ENCODE results near the gene SKIC8. TPM values are rescaled to one million over a fixed set of nuclear protein-coding genes. Genes with fewer than 3 reads are reported as not detected.

Gene SKIC8
- 103 and 111 TPM in 2 replicates for total RNA-seq

DNA sequence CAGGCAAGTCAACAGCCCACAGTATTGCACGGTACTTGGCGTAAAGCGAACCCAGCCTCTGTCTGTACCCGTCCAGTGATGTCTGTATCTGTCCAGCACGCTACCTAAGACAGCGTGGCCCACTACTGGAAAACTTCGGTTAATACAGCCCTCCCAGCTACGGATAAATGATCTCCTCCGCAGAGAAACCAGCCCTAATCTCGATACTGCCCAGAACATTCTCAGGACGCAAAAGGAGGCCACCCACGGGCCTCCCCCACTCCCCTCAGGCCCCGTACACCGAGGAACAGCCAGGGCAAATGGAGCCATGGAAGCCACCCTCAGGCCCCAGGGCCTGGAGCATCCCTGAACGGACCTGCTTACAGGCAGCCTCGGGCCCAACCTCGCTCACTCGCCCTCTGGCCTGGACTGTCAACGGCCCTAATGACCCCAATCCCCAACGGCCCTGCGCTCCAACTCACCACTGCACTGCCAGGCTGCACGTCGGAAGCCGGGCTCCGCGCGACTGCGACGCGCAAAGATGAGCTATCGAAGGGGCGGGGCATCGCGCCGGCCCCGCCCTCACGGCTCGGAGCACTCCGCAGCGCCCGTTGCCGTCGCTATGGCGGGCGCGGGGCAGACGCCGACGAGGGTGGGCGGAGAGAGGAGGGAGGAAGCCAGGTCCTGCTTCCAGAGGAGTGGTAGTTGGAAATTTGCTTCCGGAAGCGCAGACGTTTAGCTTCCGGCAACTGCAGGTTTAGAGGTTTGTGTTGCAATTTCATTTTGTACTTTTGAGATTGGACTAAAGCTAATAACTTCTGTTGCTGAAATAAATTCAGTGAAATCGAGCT, at the start of gene SKIC8:
Gene SKIC8 (minus strand): TSS at position 509 of the 830 bp plus-strand sequence. CDS start 3,923 bp downstream, outside the sequence.

DNA sequence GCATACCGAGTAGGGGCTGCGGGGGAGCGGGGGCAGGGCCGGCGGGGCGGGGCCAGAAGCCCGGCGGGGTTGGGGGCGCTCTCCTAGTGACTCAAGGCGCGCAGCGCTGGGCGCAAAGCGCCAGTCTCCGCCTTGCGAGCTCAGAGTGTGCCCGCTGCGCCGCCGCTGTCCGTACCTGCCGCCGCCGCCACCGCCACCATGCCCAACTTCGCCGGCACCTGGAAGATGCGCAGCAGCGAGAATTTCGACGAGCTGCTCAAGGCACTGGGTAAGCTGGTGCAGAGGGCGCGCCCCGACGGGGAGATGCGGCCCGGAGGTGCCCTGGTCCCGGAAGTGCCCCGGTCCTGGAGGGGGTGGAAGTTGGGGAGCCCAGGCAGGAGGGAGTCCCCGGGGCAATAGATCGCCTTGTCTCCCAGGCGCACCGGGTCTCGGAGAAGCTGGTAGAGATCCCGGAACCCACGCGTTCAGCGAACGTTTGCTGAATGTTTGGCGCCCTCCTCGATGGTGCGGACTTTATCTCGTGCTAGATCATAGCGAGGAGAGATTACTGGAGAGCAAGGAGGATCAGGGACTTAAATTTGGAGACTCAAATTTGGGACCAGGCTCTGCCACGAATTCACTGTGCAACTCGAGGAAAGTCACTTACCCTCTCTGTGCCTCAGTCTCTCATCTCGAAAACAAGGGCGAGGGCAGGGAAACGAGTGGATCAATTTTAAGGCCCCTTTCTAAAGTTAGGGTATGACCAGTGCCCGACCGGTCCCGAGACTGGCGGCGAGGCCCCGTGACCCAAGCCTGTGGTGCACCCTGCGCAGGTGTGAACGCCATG, 41.0 kb upstream of the SKIC8 start, which contains the start of gene CRABP1:
Gene CRABP1 (plus strand): TSS at position 123 of the 826 bp plus-strand sequence. CDS start 76 bp downstream, at position 199.

DNA sequence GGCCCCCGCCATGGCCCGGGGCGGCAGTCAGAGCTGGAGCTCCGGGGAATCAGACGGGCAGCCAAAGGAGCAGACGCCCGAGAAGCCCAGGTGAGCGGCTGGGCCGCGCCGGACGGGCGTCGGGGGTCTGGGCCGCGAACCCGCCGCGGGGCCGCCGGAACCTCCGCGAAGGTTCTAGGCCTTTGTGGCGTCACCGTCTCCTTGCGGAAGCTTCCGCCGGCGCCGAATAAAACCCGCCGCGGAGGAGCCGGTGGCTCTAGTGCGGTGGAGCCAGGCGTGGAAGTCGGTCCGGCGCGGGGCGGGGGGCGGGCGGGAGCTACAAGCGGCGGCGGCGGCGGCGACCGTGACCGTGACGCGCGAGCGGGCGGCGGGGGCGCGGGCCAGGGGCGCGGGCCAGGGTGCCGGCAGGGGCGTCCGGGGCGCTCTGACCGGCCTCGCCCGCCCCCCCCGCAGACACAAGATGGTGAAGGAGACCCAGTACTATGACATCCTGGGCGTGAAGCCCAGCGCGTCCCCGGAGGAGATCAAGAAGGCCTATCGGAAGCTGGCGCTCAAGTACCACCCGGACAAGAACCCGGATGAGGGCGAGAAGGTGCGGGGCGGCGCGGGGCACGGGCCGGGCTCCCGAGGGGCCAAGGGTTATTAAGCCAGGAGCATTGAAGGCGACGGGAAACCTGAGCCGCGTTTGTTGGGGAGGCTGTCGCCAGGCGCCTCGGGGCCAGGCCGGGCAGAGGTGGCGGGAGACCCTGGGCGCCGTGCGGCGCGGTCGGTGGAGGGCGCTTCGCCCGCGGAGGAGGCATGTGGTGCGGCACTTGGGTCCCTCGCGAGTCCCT, 34.9 kb downstream of the SKIC8 start, which contains the start of gene DNAJA4:
Gene DNAJA4 (plus strand): TSS at position 259 of the 833 bp plus-strand sequence. CDS start 202 bp downstream, at position 461.

DNA sequence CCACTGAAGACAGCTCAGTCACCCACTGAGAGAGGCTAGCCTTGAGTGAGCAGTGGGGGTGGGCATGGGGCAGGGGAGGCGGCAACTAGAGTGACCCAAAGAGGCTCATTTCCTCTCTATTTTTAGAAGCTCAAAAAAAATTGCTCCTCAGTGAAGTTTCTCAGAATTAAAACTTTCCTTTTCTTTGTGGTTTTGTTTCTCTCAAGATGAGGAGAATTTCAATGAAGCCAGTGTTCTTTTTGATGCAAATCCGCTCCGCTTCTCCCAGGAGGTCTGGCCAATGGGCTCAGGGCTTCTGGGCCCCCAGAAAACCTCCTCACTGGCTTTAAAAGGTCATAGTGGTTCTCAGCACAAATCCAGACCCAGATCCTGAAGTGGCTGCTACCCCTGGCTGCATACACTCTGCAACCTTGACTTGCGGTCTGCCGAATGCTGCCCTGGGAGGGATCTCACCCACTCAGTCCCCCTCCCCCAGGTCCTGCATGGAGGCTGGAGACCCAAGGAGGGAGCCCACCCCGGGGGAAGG, 64.8 kb downstream of the SKIC8 start, which contains the start of gene ACSBG1:
Gene ACSBG1 (minus strand): TSS at position 51 of the 526 bp plus-strand sequence. CDS start 64 bp downstream, outside the sequence.

Other genes starting within 250 kb of the SKIC8 start
- 20.6 and 21.6 TPM in 2 replicates for gene TBC1D2B, start 221.9 kb downstream of the SKIC8 start, total RNA-seq
- not detected in 2 replicates for gene SH2D7, start 207.0 kb downstream of the SKIC8 start, total RNA-seq
- 2.8 and 12.1 TPM in 2 replicates for gene CIB2, start 168.2 kb downstream of the SKIC8 start, total RNA-seq
- 34.6 and 49.9 TPM in 2 replicates for gene IDH3A, start 150.2 kb downstream of the SKIC8 start, total RNA-seq
- 0.58 TPM in 1 of 2 replicates, not detected in the other for gene ACSBG1, start 65.0 kb downstream of the SKIC8 start, total RNA-seq
- 2.9 and 4.1 TPM in 2 replicates for gene DNAJA4, start 35.0 kb downstream of the SKIC8 start, total RNA-seq
- not detected in 2 replicates for gene CRABP1, start 40.7 kb upstream of the SKIC8 start, total RNA-seq
- gene IREB2, start 138.6 kb upstream of the SKIC8 start, total RNA-seq = 8.6 and 16.1 TPM in 2 replicates
- 1.2 and 2.7 TPM in 2 replicates for gene HYKK, start 208.0 kb upstream of the SKIC8 start, total RNA-seq
- gene PSMA4, start 240.8 kb upstream of the SKIC8 start, total RNA-seq = 283 and 346 TPM in 2 replicates

All from myometrial cell (primary cell).